Adrenal gland (tissue), 12 donors: ENCODE data around the gene PRKN. TPM values are rescaled to one million over a fixed set of nuclear protein-coding genes. Genes with fewer than 3 reads are reported as not detected.
"Not testable (repeated sequence)": the region's sequence is repeated elsewhere in the genome, so short reads cannot be mapped to it uniquely, and the experiment has no call there.

Source experiments
- DNase-seq, 7 donors: peaks; one replicate each; pipeline ENCODE4 v3.0.0-alpha.2; 2019 to 2020
- H3K27ac ChIP-seq, 5 donors: fragments of 200-600 bp; sonication (generic) in 4 of 5; 1 replicate in 3 of 5; 2 replicates in 2 of 5; pipeline versions ENCODE4 v1.5.1 to v1.8.0; 2016 to 2020; ENCODE audit warnings: mild to moderate bottlenecking in 1 of 5
- H3K27me3 ChIP-seq: fragments of 200-600 bp; 2 replicates; pipeline ENCODE4 v1.8.0; 2021
- H3K36me3 ChIP-seq, 2 donors: fragments of 200-600 bp; replicated peaks in 1 of 2; 1 replicate in 1 of 2; 2 replicates in 1 of 2; pipeline versions ENCODE4 v1.5.1 to v1.8.0; 2018 to 2022
- H3K4me1 ChIP-seq, 2 donors: fragments of 200-600 bp; replicated peaks in 1 of 2; 1 replicate in 1 of 2; 2 replicates in 1 of 2; pipeline versions ENCODE4 v1.5.1 to v1.8.0; 2018 to 2021
- H3K4me3 ChIP-seq, 4 donors: fragments of 200-600 bp; sonication (generic) in 3 of 4; one replicate each; pipeline ENCODE4 v1.5.1; 2016 to 2018
- H3K9me3 ChIP-seq, 3 donors: fragments of 200-600 bp; sonication (generic) in 1 of 3; replicated peaks in 1 of 3; 1 replicate in 2 of 3; 2 replicates in 1 of 3; pipeline versions ENCODE4 v1.5.1 to v1.8.0; 2016 to 2021
- CTCF ChIP-seq, 6 experiments: fragments of 450-650 bp in 4 of 6; fragments of 200-600 bp in 2 of 6; sonication (generic) in 1 of 6; IDR thresholded peaks; 1 replicate in 5 of 6; 2 replicates in 1 of 6; pipeline versions ENCODE4 v1.5.1 to v1.8.0; 2016 to 2021; ENCODE audit warnings: antibody characterized with exemption in 6 of 6, mild to moderate bottlenecking in 2 of 6, moderate library complexity in 1 of 6
- POLR2A ChIP-seq, 2 donors: fragments of 450-650 bp; IDR thresholded peaks; one replicate each; pipeline ENCODE4 v1.6.1; 2017; ENCODE audit warnings: antibody characterized with exemption in 2 of 2, mild to moderate bottlenecking in 2 of 2, moderate library complexity in 1 of 2
- WGBS, 4 donors: extraction: QIAGEN DNeasy Blood & Tissue Kit in 2 of 4; methylation state at CpG; one replicate each; pipeline versions ENCODE4 v1.1.5 to v1.1.7; 2013 to 2017; 5-methylcytosine and 5-hydroxymethylcytosine counted together
- intact Hi-C, 2 donors: fragments of 100-400 bp; cut with DNase I; formaldehyde crosslinking; loops; one replicate each; pipeline versions ENCODE4 v1.14.1 to v1.15.0; 2022 to 2023
- polyA plus RNA-seq, 3 donors: library from polyadenylated mRNA; stranded (reverse); fragments of 200-250 nt in 2 of 3; fragments of 350-450 nt in 1 of 3; fragmentation: Illumina TruSeq in 1 of 3; extraction: RNeasy Lipid Tissue Mini Kit (QIAGEN cat#74804) in 1 of 3; gene quantifications; one replicate each; pipeline ENCODE4 v1.2.3, GENCODE V29; 2013 to 2014
- total RNA-seq, 9 donors: library from RNA; depleted of rRNA in 4 of 9; stranded (reverse); fragments of >200 nt in 4 of 9; fragments of 120-200 nt in 1 of 9; fragmentation: NEBNext Ultra II Directional in 1 of 9; extraction: Animal tissue kit (Norgen Biotek cat#: 25700) in 1 of 9; gene quantifications; one replicate each; pipeline versions ENCODE4 v1.1.0 to v1.2.4, GENCODE V29; 2013 to 2023
- donor health status: healthy with polysubstance abuse.
- donor health status: Bipolar disorder and iron deficiency.
- donor health status: DM: yes; HTN: yes; CAD: no.
- donor health status: DM: no; HTN: no; CAD: no.
- donor health status: DM: no; HTN: no; CAD: no.
- donor health status: DM: yes; HTN: yes; CAD: no.

PRKN gene
- total and polyA plus RNA-seq, 12 donors: 1.9 to 159 (median 13.3) TPM

- no peak for DNase-seq
- Histone ChIP-seq H3K36me3 (no peaks in the 10 kb centered on the region), H3K4me1 (no peaks in the 10 kb centered on the region), H3K4me3 (no peak overlapping the region), H3K27me3 (no peaks in the 10 kb centered on the region), H3K9me3 (no peaks in the 10 kb centered on the region), H3K27ac (no peak overlapping the region)
- intact Hi-C loops: no loop called here
- 93 to 97% (median 94%) methylated on average over 4 of the region's 4 CpGs for WGBS, 4 donors
- TF ChIP-seq POLR2A (IDR thresholded peaks at IDR 0.05) (no peak), CTCF (IDR thresholded peaks at IDR 0.05) (no peak)
Measured at GRCh38 chr6:161498881-161499280, 1228.7 kb downstream of the PRKN start.

DNA sequence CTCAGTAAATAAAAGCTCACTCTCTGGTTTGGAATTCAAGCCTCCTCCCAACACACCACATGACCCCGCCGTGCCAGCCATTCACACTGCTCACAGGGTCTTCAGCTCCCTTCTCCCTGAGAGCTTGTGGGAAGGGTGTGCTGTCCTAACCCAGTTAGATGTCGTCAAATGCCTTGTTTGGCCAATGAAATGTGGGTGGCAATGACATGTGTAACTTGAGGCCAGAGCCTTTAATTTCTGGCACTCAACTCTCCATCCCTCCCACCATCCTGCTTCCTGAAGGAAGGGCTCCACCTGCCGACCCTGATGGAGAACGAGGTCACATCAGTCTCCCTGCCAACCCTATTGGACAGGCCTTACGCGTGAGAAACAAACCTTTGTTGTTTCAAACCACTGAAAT is 1229.2 kb downstream of the PRKN start:
- Histone ChIP-seq H3K9me3 (no peaks in the 10 kb centered on the region), H3K27me3 (no peaks in the 10 kb centered on the region), H3K4me3 (no peak overlapping the region), H3K36me3 (no peaks in the 10 kb centered on the region), H3K27ac (no peak overlapping the region), H3K4me1 (no peaks in the 10 kb centered on the region)
- TF ChIP-seq CTCF (IDR thresholded peaks at IDR 0.05): peak in 2 of 6 experiments; percentile 12 to 17
- no peak for TF ChIP-seq POLR2A (IDR thresholded peaks at IDR 0.05)
- WGBS, 4 donors: 59 to 81% (median 63%) methylated on average over 7 of the region's 7 CpGs
- intact Hi-C loops: no loop called here
- peak in 2 of 7 donors; percentile 4 to 15 for DNase-seq

DNA sequence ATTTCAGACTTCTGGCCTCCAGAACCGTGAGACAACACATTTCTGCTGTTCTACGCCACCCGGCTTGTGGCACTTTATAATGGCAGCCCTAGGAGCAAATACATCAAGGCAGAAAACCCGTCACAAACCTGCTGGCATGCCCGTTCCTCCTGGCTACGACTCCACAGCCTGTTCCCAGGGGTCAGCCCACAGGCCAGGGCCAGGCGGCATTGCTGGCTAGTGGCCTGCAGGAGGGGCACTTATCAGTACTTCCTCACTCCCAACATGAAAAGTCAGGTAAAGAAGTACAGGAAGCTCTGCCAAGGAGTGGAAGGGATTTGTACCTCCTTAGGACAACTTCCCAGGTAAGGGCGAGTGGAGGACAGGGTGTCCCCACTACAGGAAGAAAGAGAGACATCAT is 1230.6 kb downstream of the PRKN start:
- no peaks in the 10 kb centered on the region for H3K9me3 ChIP-seq
- H3K36me3 ChIP-seq: no peaks in the 10 kb centered on the region
- TF ChIP-seq CTCF (IDR thresholded peaks at IDR 0.05) (no peak), POLR2A (IDR thresholded peaks at IDR 0.05) (no peak)
- no peak overlapping the region for H3K27ac ChIP-seq
- intact Hi-C loops: no loop called here
- no peaks in the 10 kb centered on the region for H3K4me1 ChIP-seq
- H3K27me3 ChIP-seq: no peaks in the 10 kb centered on the region
- WGBS, 4 donors: 82 to 92% (median 88%) methylated on average over 5 to 8 of the region's 8 CpGs
- H3K4me3 ChIP-seq: no peak overlapping the region
- DNase-seq: no peak

GRCh38 chr6:161496271-161496670 is 1231.3 kb downstream of the PRKN start:
- H3K36me3 ChIP-seq, H3K27me3 ChIP-seq, H3K4me3 ChIP-seq, H3K27ac ChIP-seq, intact Hi-C loops, H3K9me3 ChIP-seq, H3K4me1 ChIP-seq, DNase-seq: not testable (repeated sequence)
- whole genome bisulfite sequencing, 4 donors: 87 to 95% (median 91%) methylated on average over 4 of the region's 4 CpGs

GRCh38 chr6:161494566-161494965 is 1233.0 kb downstream of the PRKN start:
- WGBS, 4 donors: 74 to 94% (median 86%) methylated on average over 7 of the region's 7 CpGs
- H3K36me3 ChIP-seq: no peaks in the 10 kb centered on the region
- no peaks in the 10 kb centered on the region for H3K27me3 ChIP-seq
- TF ChIP-seq POLR2A (IDR thresholded peaks at IDR 0.05) (no peak), CTCF (IDR thresholded peaks at IDR 0.05) (no peak)
- H3K27ac ChIP-seq: no peak overlapping the region
- no peak overlapping the region for H3K4me3 ChIP-seq
- intact Hi-C loops: no loop called here
- H3K9me3 ChIP-seq: no peaks in the 10 kb centered on the region
- DNase-seq: no peak
- no peaks in the 10 kb centered on the region for H3K4me1 ChIP-seq
